ENCODE results near the gene KRI1.

GRCh38 chr19:10612499-10613119, 46.8 kb upstream of the KRI1 start:
- no peak for TF ChIP-seq EZH2 (IDR thresholded peaks at IDR 0.05)
- TF ChIP-seq POLR2AphosphoS5 (IDR thresholded peaks at IDR 0.05; ENCODE audit: borderline replicate concordance, low read depth, low read length): no peak

All from SK-N-MC (cell line).